PC-9 (cell line): ENCODE data around the gene CNOT10.

ENCODE experiments used
- CTCF ChIP-seq: fragments of 200-600 bp; sonication (generic); conservative IDR thresholded peaks from 2 replicates; pipeline ENCODE4 v1.6.1; 2017; ENCODE audit warnings: mixed run types, antibody characterized with exemption, mild to moderate bottlenecking, moderate library complexity
- EZH2 ChIP-seq: fragments of 200-600 bp; sonication (generic); IDR thresholded peaks from 2 replicates; pipeline ENCODE4 v1.8.0; 2017; ENCODE audit warnings: antibody characterized with exemption, low read depth

- no peak for TF ChIP-seq CTCF
- no peak for TF ChIP-seq EZH2
Observed at GRCh38 chr3:32780735-32781210, 95.8 kb downstream of the CNOT10 start.
